GM21825 (cell line): ENCODE results near the gene NR1D1.

ENCODE experiments used
- ATAC-seq: cut with Tn5 transposase; IDR thresholded peaks from one replicate; pipeline ENCODE4 v1.9.1; 2021; ENCODE audit warnings: mild to moderate bottlenecking, moderate library complexity; ENCODE audit not compliant: unreplicated experiment

NR1D1 gene

DNA sequence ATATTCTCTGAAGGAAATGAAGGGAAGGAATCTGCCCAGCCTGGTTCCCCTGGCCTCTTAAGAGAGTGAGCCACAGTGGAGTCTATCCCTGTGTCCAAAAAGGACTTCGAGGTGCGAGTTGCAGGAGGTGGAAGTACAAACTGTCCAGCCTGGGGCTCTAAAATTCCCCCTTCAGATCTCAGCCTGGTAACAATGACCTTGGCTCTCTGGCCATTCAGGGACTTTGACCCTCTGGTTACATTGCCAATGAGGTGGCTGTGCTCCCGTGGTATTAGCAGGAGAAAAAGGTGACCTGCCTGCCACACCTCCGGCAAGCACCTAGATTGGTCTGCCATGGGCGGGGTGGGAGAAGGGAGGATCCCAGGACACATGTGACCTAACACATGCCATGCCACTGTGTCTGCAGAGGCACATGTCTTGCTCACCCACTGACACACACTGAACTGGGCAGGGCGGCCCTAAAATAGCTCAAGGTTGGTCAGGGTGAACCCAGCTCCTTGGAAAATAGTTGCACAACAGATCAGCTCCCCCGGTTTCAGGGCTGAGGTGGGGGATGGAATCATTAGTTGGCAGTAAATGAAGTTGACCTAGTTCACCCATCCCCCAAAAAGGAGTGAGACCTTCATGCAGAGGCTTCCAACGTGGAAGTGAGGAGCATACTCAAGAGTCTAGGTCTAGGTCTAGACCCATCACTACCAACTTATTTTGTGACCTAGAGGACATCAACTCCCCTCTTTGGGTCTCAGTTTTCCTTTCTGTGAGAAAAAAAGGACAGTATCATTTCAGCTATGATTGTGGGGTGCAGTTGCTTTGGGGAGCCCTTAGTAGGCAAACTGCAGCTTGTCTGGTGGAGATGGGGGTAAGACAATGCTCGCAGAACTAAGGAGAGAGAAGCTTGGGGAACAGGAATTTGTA is 2.2 kb downstream of the NR1D1 start:
- ATAC-seq = no peak

- no peak for ATAC-seq
Observed at GRCh38 chr17:40097087-40097486, 3.3 kb downstream of the NR1D1 start.

GRCh38 chr17:40095944-40096791 is 4.2 kb downstream of the NR1D1 start:
- ATAC-seq = peak; percentile 38

- no peak for ATAC-seq
Observed at GRCh38 chr17:40095351-40095943, 4.9 kb downstream of the NR1D1 start.

- ATAC-seq = no peak
Observed at GRCh38 chr17:40094874-40095273, 5.5 kb downstream of the NR1D1 start.

DNA sequence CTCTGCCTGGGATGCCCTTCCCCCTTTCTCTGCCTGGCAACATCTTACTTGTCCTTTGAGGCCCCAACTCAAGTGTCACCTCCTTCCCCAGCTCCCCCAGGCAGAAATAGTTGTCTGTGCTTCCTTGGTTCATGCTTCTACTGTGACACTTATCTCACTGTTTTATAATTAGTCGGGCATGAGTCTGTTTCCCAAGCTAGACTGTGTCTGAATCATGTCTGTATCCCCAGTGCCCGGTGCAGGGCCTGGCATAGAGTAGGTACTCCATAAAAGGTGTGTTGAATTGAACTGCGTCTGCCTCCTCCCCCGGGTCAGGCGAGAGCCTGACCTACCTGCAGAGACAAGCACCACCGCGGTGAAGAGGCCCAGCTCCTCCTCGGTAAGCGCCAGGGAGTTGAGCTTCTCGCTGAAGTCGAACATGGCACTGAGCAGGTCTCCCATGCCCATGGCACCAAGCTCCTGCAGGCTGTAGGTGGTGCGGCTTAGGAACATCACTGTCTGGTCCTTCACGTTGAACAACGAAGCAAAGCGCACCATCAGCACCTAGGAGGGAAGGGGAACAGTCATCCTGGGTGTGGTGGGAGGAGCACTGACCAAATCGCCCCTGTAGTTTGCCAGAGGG is 6.7 kb downstream of the NR1D1 start:
- no peak for ATAC-seq

DNA sequence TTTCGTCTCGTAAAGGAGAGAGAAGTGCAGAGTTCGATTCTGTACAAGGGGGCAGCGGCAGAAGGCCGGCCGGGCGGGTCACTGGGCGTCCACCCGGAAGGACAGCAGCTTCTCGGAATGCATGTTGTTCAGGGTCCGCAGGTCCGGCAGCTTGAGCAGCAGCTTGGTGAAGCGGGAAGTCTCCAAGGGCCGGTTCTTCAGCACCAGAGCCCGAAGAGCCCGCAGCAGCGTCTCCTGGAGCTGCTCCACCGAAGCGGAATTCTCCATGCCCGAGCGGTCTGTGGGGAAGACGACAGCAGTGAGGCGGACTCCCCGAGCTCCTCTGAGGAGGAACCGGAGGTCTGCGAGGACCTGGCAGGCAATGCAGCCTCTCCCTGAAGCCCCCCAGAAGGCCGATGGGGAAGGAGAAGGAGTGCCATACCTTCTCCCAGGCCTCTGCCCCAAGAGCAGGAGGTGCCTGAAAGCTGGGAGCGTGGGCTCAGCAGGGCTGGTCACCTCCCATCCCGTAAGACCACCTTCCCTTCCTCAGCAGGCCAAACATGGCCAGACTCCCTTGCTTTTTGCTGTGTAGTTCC is 7.3 kb downstream of the NR1D1 start:
- ATAC-seq = no peak

DNA sequence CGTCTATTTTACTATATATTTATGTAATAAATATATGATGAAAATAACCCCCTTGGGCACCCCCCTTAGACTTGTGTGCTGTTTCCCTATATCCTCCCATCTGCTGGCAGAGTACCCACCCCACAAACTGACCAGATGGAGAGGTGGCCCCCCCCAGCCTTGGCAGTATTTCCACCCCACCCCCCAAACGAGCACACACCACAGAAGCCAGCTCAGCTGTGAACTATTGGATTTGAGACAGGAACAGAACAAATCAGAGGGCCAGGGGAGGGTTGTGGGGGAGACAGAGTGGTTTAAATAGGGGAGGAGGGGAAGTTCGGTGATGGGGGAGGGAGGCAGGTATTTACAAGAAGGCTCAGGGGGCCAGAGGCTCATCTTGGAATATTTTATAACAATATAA is 7.8 kb downstream of the NR1D1 start:
- ATAC-seq = no peak

GRCh38 chr17:40091691-40092397 is 8.5 kb downstream of the NR1D1 start:
- no peak for ATAC-seq

DNA sequence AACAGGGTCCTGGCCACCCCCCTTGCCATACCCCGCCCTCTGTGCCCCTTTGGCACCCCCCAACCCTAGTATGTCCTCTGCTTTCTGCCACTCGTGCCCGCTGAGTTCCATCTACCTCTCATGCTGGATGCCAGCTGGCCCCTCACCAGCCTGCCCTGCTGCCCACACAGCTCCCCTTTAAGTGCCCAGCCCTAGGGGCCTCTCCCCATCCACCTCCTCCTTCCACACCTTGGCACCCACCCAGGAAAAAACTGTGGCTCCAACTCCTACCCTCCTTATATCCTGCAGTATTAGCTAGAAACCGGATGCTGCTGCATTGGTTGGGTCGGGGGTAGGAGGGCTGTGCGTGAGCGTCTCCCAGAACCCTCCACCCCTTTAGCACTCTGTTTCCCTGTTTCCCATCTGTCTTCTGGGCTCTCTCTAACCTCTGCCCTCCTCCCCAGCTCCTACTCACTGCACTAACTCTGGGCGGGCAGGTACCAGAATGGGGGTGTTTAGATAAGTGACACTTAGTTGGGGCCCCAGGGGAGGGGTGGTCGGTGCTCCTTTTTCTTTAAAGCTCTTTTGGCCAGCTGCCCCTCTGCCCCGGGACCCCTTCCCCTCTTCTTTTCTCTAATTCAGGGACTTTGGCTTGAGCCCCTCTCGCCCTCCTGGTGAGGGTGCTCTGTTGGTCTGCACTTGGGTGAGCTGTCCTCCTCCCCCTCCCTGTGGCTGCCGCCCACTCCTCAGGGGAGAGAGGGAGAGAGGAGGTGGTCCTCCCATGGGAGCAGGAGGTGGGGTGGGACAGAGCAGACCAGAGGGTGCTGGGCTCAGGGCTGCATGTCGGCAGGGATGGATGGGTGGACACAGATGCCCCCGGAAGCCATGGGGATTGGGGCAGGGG is 9.9 kb downstream of the NR1D1 start:
- no peak for ATAC-seq

DNA sequence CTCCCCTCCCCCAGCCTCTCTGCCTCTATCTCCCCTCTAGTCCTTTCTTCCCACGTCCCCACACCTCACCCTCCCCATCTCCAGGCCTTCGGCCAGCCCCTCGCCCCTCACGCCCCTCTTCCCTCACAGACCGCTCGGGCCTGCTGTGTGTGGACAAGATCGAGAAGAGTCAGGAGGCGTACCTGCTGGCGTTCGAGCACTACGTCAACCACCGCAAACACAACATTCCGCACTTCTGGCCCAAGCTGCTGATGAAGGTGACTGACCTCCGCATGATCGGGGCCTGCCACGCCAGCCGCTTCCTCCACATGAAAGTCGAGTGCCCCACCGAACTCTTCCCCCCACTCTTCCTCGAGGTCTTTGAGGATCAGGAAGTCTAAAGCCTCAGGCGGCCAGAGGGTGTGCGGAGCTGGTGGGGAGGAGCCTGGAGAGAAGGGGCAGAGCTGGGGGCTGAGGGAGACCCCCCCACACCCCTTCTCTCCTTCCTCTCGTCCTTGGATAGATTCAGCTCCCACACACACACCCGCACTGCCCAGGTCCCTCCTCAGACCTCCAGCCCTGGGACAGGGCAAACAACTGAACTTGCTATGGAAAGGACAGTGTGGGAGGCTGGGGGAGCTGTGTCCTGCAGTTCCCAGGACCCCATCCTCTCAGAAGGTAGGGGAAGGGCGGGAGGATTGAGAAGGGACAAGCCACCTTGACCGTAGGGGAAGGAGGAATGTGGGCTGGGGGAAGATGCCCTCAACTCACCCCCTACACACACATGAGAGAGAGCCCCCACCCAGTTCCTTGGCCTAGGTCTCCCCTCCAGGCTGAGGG is 11.1 kb downstream of the NR1D1 start:
- ATAC-seq = no peak

GRCh38 chr17:40087903-40088718 is 12.3 kb downstream of the NR1D1 start:
- no peak for ATAC-seq

DNA sequence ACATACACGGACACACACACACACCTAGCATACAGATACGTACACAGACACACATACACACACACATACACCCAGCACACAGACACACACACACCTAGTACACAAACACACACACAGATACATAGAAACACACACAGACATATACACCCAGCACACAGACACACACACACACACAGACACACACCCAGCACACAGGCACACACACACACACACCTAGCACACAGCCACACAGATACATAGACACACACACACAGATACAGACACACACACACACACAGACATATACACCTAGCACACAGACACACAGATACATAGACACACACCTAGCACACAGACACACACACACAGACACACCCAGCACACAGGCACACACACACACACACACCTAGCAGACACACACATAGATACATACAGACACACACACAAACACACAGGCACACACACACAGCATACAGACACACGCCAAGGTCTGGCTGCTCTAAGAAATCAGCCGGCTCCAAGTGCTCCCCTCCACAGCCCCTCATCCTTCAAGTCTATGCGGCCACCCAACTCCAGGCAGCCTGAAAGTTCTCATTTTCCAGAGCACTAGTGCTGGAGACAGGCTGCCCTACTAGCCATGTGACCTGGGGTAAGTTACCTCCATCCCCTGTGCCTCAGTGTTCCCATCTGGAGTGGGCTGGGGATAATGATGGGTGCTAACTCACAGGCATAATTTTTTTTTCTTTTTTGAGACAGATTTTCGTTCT is 13.2 kb downstream of the NR1D1 start:
- ATAC-seq = no peak

DNA sequence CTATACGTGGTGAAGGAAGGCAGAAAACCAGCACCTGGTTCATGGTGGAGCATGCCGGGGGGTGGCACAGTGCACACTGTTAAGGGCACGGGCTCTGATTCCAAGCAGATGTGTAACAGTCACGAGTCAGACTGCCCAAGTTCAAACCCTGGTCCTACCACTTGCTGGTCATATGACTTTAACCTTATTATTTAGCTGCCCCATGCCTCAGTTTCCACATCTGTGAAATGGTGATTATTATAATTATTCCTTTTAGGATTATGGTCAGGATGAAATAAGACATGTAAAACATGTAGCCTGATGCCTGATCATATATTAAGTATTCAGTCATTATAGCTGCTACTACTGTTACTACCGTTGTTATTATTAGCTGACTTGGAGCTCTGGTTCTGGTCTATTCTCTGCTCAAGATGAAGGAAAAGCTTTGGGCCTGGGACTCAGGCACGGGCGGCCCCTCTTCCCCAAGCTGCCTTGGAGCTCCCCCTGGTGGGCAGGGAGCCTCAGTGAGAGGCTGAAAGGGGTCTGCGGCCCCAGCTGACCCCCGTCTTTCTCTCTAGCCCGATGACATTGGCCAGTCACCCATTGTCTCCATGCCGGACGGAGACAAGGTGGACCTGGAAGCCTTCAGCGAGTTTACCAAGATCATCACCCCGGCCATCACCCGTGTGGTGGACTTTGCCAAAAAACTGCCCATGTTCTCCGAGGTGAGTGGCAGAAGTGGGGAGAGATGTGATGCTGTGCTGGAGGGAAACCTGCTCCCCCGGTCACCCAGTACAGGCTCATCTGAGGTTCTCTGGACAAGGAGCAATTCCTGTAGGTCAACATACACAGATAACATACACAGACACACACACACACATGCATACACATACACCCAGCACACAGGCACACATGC is 14.0 kb downstream of the NR1D1 start:
- no peak for ATAC-seq

DNA sequence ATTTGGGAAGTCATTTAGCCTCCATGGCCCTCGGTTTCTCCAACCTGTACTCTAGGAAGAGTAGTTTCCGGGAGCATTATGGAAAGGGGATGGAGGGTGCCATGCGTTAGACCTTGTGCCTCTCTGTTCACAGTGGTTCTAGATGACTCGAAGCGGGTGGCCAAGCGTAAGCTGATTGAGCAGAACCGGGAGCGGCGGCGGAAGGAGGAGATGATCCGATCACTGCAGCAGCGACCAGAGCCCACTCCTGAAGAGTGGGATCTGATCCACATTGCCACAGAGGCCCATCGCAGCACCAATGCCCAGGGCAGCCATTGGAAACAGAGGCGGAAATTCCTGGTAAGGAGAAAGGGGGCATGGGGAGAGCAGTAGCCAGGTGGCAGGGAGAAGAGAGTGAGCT is 15.9 kb downstream of the NR1D1 start:
- ATAC-seq = no peak

GRCh38 chr17:40079545-40079944 is 20.8 kb downstream of the NR1D1 start:
- no peak for ATAC-seq
